ENCODE data around the gene BEAN1. TPM values are rescaled to one million over a fixed set of nuclear protein-coding genes. Genes with fewer than 3 reads are reported as not detected.

Gene BEAN1
- total and polyA plus RNA-seq, 9 of the 15 experiments (the other 6 are each of a cell fraction or from before 2014, with no cell fraction given) = not detected

DNA sequence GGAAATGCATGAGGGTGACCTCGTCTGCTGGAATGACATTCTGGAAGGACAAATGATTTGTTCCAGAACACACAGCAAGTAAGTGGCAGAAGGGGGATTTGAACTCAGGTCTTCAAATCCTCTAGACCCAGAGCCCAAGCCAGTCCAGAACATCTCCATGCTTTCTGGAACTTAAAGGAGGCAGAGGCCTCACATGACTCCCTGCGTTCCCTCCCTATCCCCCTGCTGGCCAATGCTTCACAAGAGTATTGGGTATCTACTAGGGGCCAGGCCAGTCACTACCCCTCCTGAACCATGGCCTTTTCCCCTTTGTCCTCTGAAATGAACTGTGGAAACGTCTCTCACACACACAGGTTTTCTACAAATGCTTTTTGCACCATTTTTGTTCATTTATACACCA, 7.6 kb upstream of the BEAN1 start:
- Histone ChIP-seq H3K9me1 (ENCODE audit: control insufficient read depth, insufficient read depth, low read length) (no peaks in the 10 kb centered on the region), H3K27me3 (ENCODE audit: control insufficient read depth in 2 of 2, insufficient read depth in 2 of 2, low read length in 2 of 2) (peaks cover 5 to 42% of the 10 kb centered on the region in 2 experiments; a peak in 4 of 5 replicates), H3K27ac (ENCODE audit: extremely low read depth, low read depth, low read length) (no peak overlapping the region), H4K20me1 (replicated peaks; ENCODE audit: control insufficient read depth, insufficient read depth, low read length) (no peaks in the 10 kb centered on the region), H3K79me2 (ENCODE audit: control insufficient read depth, insufficient read depth, low read length) (no peaks in the 10 kb centered on the region), H3K36me3 (ENCODE audit: control insufficient read depth, insufficient read depth, low read length) (no peaks in the 10 kb centered on the region), H3K9me3 (replicated peaks; ENCODE audit: control insufficient read depth, insufficient read depth, low read depth, low read length) (no peaks in the 10 kb centered on the region), H3K4me3 (no peak overlapping the region), H3K4me2 (ENCODE audit: insufficient read depth, low read length) (no peak overlapping the region), H3K4me1 (replicated peaks in 1 of 2; ENCODE audit: control insufficient read depth in 2 of 2, insufficient read depth in 2 of 2, low read length in 2 of 2) (no peaks in the 10 kb centered on the region), H3K9ac (ENCODE audit: insufficient read depth in 1 of 2, low read depth in 2 of 2, low read length in 2 of 2) (no peak overlapping the region), H2AFZ (ENCODE audit: low read depth, low read length) (no peak overlapping the region)
- intact Hi-C loops (cut with micrococcal nuclease) (no loop called here), in situ Hi-C loops (cut with MboI) (no loop called here)
- no TSS peak for BruUV-seq (replicated peaks)
- POLR2A ChIA-PET = no interaction called here
- 6% methylated on average over 3 of the region's 3 CpGs for WGBS (ENCODE audit: insufficient coverage, low coverage, missing lambda C conversion rate)
- TF ChIP-seq, protein P1, sequence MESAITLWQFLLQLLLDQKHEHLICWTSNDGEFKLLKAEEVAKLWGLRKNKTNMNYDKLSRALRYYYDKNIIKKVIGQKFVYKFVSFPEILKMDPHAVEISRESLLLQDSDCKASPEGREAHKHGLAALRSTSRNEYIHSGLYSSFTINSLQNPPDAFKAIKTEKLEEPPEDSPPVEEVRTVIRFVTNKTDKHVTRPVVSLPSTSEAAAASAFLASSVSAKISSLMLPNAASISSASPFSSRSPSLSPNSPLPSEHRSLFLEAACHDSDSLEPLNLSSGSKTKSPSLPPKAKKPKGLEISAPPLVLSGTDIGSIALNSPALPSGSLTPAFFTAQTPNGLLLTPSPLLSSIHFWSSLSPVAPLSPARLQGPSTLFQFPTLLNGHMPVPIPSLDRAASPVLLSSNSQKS (CRISPR knock-in tag; IDR thresholded peaks at IDR 0.05) = no peak
- TF ChIP-seq, protein P2, sequence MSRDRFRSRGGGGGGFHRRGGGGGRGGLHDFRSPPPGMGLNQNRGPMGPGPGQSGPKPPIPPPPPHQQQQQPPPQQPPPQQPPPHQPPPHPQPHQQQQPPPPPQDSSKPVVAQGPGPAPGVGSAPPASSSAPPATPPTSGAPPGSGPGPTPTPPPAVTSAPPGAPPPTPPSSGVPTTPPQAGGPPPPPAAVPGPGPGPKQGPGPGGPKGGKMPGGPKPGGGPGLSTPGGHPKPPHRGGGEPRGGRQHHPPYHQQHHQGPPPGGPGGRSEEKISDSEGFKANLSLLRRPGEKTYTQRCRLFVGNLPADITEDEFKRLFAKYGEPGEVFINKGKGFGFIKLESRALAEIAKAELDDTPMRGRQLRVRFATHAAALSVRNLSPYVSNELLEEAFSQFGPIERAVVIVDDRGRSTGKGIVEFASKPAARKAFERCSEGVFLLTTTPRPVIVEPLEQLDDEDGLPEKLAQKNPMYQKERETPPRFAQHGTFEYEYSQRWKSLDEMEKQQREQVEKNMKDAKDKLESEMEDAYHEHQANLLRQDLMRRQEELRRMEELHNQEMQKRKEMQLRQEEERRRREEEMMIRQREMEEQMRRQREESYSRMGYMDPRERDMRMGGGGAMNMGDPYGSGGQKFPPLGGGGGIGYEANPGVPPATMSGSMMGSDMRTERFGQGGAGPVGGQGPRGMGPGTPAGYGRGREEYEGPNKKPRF (IDR thresholded peaks at IDR 0.05; ENCODE audit: low read depth, low read length) = no peak
- TF ChIP-seq SRSF1 (IDR thresholded peaks at IDR 0.05; ENCODE audit: low read depth, low read length) (no peak), ETV6 (IDR thresholded peaks at IDR 0.05; ENCODE audit: borderline replicate concordance in 1 of 2, low read depth in 2 of 2, low read length in 1 of 2) (no peak), ETV6 (CRISPR knock-in tag; IDR thresholded peaks at IDR 0.05; ENCODE audit: borderline replicate concordance) (no peak)
- DNase-seq (ENCODE audit: extremely low read depth in 1 of 4, low spot score in 3 of 4) (peak in 1 of 4 experiments; percentile 21), FAIRE-seq (no peak), ATAC-seq (no peak)
- CTCF ChIA-PET (ENCODE audit: low intra/inter-chr PET ratio) = no interaction called here

Measured in K562 (cell line).